PC-9 (cell line): ENCODE data around the gene FAM25G.

Experiments used
- EZH2 ChIP-seq: fragments of 200-600 bp; sonication (generic); IDR thresholded peaks from 2 replicates; pipeline ENCODE4 v1.8.0; 2017; ENCODE audit warnings: antibody characterized with exemption, low read depth
- TF ChIP-seq, protein P1 (sequence below): fragments of 200-600 bp; sonication (generic); conservative IDR thresholded peaks from 2 replicates; pipeline ENCODE4 v1.6.1; 2017; ENCODE audit warnings: mixed run types, antibody characterized with exemption, mild to moderate bottlenecking, moderate library complexity

DNA sequence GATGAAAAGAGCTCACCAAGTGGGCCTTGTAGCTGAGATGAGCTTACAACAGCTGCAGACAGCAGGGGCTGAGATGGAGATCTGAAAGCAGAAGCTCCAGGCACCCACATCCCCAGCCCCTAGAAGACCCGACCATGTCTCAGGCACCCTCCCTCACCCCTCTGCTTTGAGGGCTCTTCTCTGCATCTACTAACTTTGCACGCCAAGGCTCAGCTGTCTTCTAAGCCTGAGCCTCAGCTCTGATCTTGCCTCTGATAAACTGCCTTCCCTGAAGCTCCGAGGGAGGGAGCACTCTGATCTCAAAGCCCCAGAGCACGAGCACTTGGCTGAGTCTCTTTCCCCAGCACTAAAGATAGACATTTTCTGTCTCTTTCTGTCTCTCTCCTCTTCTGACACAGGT, 49.6 kb downstream of the FAM25G start:
- TF ChIP-seq EZH2, result no peak
- TF ChIP-seq, protein P1, sequence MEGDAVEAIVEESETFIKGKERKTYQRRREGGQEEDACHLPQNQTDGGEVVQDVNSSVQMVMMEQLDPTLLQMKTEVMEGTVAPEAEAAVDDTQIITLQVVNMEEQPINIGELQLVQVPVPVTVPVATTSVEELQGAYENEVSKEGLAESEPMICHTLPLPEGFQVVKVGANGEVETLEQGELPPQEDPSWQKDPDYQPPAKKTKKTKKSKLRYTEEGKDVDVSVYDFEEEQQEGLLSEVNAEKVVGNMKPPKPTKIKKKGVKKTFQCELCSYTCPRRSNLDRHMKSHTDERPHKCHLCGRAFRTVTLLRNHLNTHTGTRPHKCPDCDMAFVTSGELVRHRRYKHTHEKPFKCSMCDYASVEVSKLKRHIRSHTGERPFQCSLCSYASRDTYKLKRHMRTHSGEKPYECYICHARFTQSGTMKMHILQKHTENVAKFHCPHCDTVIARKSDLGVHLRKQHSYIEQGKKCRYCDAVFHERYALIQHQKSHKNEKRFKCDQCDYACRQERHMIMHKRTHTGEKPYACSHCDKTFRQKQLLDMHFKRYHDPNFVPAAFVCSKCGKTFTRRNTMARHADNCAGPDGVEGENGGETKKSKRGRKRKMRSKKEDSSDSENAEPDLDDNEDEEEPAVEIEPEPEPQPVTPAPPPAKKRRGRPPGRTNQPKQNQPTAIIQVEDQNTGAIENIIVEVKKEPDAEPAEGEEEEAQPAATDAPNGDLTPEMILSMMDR, result no peak
